NCI-H510A (cell line): ENCODE data around the gene TBC1D1.
A peak's percentile ranks its signal among the peaks of the same experiment; 100 is the strongest.

Source experiments
- DNase-seq: peaks from one replicate; lab custom pipeline; 2025; lab: John Stamatoyannopoulos, UW

TBC1D1 gene

GRCh38 chr4:37890801-37891259 is at the start of gene TBC1D1:
TBC1D1 (plus strand) TSS chr4:37891084; CDS start chr4:37902096, 11,012 bp downstream.
- no peak for DNase-seq

- DNase-seq = no peak
Observed at GRCh38 chr4:37844204-37844603, 46.7 kb upstream of the TBC1D1 start.

GRCh38 chr4:37845201-37845600 is 45.7 kb upstream of the TBC1D1 start:
- no peak for DNase-seq

- DNase-seq = no peak
Observed at GRCh38 chr4:37847311-37847884, 43.5 kb upstream of the TBC1D1 start.

- no peak for DNase-seq
Observed at GRCh38 chr4:37852376-37852775, 38.5 kb upstream of the TBC1D1 start.

- no peak for DNase-seq
Observed at GRCh38 chr4:37858112-37858511, 32.8 kb upstream of the TBC1D1 start.

GRCh38 chr4:37858872-37859271 is 32.0 kb upstream of the TBC1D1 start:
- DNase-seq = no peak

- no peak for DNase-seq
Observed at GRCh38 chr4:37860266-37860665, 30.6 kb upstream of the TBC1D1 start.

- no peak for DNase-seq
Observed at GRCh38 chr4:37862961-37863360, 27.9 kb upstream of the TBC1D1 start.

GRCh38 chr4:37864786-37865185 is 26.1 kb upstream of the TBC1D1 start:
- DNase-seq = no peak

- no peak for DNase-seq
Observed at GRCh38 chr4:37865450-37865849, 25.4 kb upstream of the TBC1D1 start.

GRCh38 chr4:37867102-37867501 is 23.8 kb upstream of the TBC1D1 start:
- DNase-seq = no peak

GRCh38 chr4:37868238-37868637 is 22.6 kb upstream of the TBC1D1 start:
- DNase-seq = no peak

GRCh38 chr4:37872310-37872988 is 18.4 kb upstream of the TBC1D1 start:
- no peak for DNase-seq

GRCh38 chr4:37873386-37873785 is 17.5 kb upstream of the TBC1D1 start:
- DNase-seq = no peak

GRCh38 chr4:37876156-37876555 is 14.7 kb upstream of the TBC1D1 start:
- no peak for DNase-seq

- no peak for DNase-seq
Observed at GRCh38 chr4:37879365-37879764, 11.5 kb upstream of the TBC1D1 start.

GRCh38 chr4:37881811-37882210 is 9.1 kb upstream of the TBC1D1 start:
- no peak for DNase-seq

- no peak for DNase-seq
Observed at GRCh38 chr4:37882665-37883296, 8.1 kb upstream of the TBC1D1 start.

GRCh38 chr4:37884855-37885487 is 5.9 kb upstream of the TBC1D1 start:
- no peak for DNase-seq

GRCh38 chr4:37885496-37885895 is 5.4 kb upstream of the TBC1D1 start:
- no peak for DNase-seq

- DNase-seq = peak; percentile 27
Observed at GRCh38 chr4:37889849-37890800, 759 bp upstream of the TBC1D1 start.
